Ovary (tissue), 3 donors: ENCODE data around the gene STAT5A.

Experiments
- EP300 ChIP-seq: sonication (generic); formaldehyde crosslinking; IDR thresholded peaks from one replicate; pipeline ENCODE4 v1.6.1; 2017; ENCODE audit warnings: antibody characterized with exemption
- TF ChIP-seq, protein P1 (sequence below), 3 donors: fragments of 450-650 bp in 2 of 3; fragments of 200-600 bp in 1 of 3; IDR thresholded peaks; one replicate each; pipeline versions ENCODE4 v1.5.1 to v1.8.0; 2016 to 2022; ENCODE audit warnings: antibody characterized with exemption in 3 of 3, mild to moderate bottlenecking in 1 of 3
- donor health status: DM: no; HTN: no; CAD: no.

DNA sequence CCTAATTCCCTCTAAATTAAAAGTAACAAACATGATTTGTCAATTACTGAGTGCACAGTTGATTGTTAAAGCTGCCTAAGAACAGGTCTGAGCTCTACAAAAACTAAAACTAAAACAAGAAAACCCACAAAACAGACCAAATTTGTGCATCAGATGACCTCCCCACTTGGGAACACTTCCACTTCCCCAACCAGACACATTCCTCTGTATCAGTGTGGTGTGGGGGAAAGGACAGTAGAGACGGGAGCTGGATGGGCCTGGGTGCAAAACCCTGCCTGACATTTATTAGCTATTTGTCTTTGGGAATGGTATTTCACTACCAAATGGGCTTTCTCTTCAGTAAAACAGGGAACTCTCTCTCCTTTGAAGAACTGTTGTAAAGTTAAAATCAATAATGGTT, 70.1 kb downstream of the STAT5A start:
- TF ChIP-seq, protein P1, sequence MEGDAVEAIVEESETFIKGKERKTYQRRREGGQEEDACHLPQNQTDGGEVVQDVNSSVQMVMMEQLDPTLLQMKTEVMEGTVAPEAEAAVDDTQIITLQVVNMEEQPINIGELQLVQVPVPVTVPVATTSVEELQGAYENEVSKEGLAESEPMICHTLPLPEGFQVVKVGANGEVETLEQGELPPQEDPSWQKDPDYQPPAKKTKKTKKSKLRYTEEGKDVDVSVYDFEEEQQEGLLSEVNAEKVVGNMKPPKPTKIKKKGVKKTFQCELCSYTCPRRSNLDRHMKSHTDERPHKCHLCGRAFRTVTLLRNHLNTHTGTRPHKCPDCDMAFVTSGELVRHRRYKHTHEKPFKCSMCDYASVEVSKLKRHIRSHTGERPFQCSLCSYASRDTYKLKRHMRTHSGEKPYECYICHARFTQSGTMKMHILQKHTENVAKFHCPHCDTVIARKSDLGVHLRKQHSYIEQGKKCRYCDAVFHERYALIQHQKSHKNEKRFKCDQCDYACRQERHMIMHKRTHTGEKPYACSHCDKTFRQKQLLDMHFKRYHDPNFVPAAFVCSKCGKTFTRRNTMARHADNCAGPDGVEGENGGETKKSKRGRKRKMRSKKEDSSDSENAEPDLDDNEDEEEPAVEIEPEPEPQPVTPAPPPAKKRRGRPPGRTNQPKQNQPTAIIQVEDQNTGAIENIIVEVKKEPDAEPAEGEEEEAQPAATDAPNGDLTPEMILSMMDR (IDR thresholded peaks at IDR 0.05): no peak
- TF ChIP-seq EP300: no peak
